DND-41 (cell line): ENCODE results near the gene MXD3.

Source experiments
- ATAC-seq: fragments of 200-7000 bp; cut with Tn5 transposase; 3 replicates; pipeline ENCODE4 v1.9.1; 2021; ENCODE audit warnings: low read depth; ENCODE audit not compliant: insufficient read depth
- DNase-seq: peaks from one replicate; pipeline ENCODE4 v3.0.0-alpha.2; 2020
- H2AFZ ChIP-seq: 2 replicates; pipeline ENCODE4 v1.6.0; 2012; ENCODE audit warnings: low read depth, low read length
- H3K27ac ChIP-seq: 2 replicates; pipeline ENCODE4 v1.5.1; 2012; ENCODE audit warnings: low read length, inconsistent platforms
- H3K27me3 ChIP-seq: fragments of 200-600 bp; sonication (generic); 2 replicates; pipeline ENCODE4 v1.6.0; 2012; ENCODE audit warnings: low read length, mild to moderate bottlenecking, inconsistent platforms; ENCODE audit not compliant: insufficient read depth, poor library complexity
- H3K36me3 ChIP-seq: 2 replicates; pipeline ENCODE4 v1.5.1; 2012; ENCODE audit warnings: low read length, inconsistent platforms; ENCODE audit not compliant: insufficient read depth
- H3K4me1 ChIP-seq: 2 replicates; pipeline ENCODE4 v1.5.1; 2012; ENCODE audit warnings: mild to moderate bottlenecking, low read length; ENCODE audit not compliant: insufficient read depth
- H3K4me2 ChIP-seq: 2 replicates; pipeline ENCODE4 v1.6.0; 2012; ENCODE audit warnings: mild to moderate bottlenecking, moderate library complexity, low read length, inconsistent platforms; ENCODE audit not compliant: insufficient read depth
- H3K4me3 ChIP-seq, 2 experiments: fragments of 200-600 bp in 1 of 2; shearing (Covaris generic) in 1 of 2; 2 replicates each; pipeline ENCODE4 v1.5.1; 2012 to 2016; ENCODE audit warnings: inconsistent platforms in 2 of 2, low read length in 2 of 2, mild to moderate bottlenecking in 2 of 2, low read depth in 1 of 2, moderate library complexity in 1 of 2
- H3K79me2 ChIP-seq: 2 replicates; pipeline ENCODE4 v1.6.0; 2012; ENCODE audit warnings: low read length, inconsistent platforms; ENCODE audit not compliant: insufficient read depth
- H3K9ac ChIP-seq: 2 replicates; pipeline ENCODE4 v1.6.0; 2012; ENCODE audit warnings: low read depth, mild to moderate bottlenecking, inconsistent platforms, low read length, moderate library complexity
- H3K9me3 ChIP-seq: 2 replicates; pipeline ENCODE4 v1.5.1; 2012; ENCODE audit warnings: low read length, moderate library complexity, mild to moderate bottlenecking, inconsistent platforms; ENCODE audit not compliant: insufficient read depth, severe bottlenecking
- H4K20me1 ChIP-seq: 2 replicates; pipeline ENCODE4 v1.6.0; 2012; ENCODE audit warnings: low read length; ENCODE audit not compliant: insufficient read depth
- EZH2 ChIP-seq: IDR thresholded peaks from 3 replicates; pipeline ENCODE4 v1.6.1; 2012; ENCODE audit warnings: borderline replicate concordance, low read depth, mild to moderate bottlenecking, moderate library complexity, low read length, inconsistent platforms; ENCODE audit not compliant: severe bottlenecking
- TF ChIP-seq, protein P1 (sequence below): IDR thresholded peaks from 2 replicates; pipeline ENCODE4 v1.5.1; 2012; ENCODE audit warnings: borderline replicate concordance, low read length, moderate library complexity, mild to moderate bottlenecking; ENCODE audit not compliant: poor library complexity, severe bottlenecking; ENCODE audit errors: extremely low read depth

The MXD3 gene

DNA sequence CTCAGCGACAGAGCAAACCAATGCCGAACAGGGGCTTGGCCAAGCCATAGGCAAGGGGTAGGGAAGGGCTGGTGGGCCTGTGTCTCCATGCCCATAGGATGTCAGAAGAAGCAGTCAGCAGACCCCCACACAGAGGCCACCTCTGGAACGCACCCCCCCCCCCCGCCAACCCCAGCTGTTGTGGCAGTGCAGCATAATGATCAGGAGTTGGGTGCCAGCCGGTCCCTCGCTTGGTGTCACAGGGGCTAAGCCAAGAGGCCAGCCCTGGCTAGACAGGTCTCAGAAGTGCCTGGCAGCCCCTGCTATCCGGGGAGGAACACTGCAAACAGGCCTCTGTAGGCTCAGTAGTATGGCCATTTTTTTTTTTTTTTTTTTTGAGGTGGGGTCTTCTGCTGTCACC, 3.7 kb upstream of the MXD3 start:
- TF ChIP-seq, protein P1, sequence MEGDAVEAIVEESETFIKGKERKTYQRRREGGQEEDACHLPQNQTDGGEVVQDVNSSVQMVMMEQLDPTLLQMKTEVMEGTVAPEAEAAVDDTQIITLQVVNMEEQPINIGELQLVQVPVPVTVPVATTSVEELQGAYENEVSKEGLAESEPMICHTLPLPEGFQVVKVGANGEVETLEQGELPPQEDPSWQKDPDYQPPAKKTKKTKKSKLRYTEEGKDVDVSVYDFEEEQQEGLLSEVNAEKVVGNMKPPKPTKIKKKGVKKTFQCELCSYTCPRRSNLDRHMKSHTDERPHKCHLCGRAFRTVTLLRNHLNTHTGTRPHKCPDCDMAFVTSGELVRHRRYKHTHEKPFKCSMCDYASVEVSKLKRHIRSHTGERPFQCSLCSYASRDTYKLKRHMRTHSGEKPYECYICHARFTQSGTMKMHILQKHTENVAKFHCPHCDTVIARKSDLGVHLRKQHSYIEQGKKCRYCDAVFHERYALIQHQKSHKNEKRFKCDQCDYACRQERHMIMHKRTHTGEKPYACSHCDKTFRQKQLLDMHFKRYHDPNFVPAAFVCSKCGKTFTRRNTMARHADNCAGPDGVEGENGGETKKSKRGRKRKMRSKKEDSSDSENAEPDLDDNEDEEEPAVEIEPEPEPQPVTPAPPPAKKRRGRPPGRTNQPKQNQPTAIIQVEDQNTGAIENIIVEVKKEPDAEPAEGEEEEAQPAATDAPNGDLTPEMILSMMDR, result no peak
- TF ChIP-seq EZH2, result no peak
- peaks cover 18% of the 10 kb centered on the region for H3K36me3 ChIP-seq
- H3K4me2 ChIP-seq, result no peak overlapping the region
- no peak for DNase-seq
- no peak overlapping the region for H3K4me3 ChIP-seq
- H3K9me3 ChIP-seq, result no peaks in the 10 kb centered on the region
- H3K4me1 ChIP-seq, result peaks cover 29% of the 10 kb centered on the region
- H3K9ac ChIP-seq, result no peak overlapping the region
- H2AFZ ChIP-seq, result no peak overlapping the region
- H4K20me1 ChIP-seq, result peaks cover 14% of the 10 kb centered on the region
- H3K79me2 ChIP-seq, result peaks cover 27% of the 10 kb centered on the region
- H3K27ac ChIP-seq, result no peak overlapping the region
- no peaks in the 10 kb centered on the region for H3K27me3 ChIP-seq
- no peak for ATAC-seq

DNA sequence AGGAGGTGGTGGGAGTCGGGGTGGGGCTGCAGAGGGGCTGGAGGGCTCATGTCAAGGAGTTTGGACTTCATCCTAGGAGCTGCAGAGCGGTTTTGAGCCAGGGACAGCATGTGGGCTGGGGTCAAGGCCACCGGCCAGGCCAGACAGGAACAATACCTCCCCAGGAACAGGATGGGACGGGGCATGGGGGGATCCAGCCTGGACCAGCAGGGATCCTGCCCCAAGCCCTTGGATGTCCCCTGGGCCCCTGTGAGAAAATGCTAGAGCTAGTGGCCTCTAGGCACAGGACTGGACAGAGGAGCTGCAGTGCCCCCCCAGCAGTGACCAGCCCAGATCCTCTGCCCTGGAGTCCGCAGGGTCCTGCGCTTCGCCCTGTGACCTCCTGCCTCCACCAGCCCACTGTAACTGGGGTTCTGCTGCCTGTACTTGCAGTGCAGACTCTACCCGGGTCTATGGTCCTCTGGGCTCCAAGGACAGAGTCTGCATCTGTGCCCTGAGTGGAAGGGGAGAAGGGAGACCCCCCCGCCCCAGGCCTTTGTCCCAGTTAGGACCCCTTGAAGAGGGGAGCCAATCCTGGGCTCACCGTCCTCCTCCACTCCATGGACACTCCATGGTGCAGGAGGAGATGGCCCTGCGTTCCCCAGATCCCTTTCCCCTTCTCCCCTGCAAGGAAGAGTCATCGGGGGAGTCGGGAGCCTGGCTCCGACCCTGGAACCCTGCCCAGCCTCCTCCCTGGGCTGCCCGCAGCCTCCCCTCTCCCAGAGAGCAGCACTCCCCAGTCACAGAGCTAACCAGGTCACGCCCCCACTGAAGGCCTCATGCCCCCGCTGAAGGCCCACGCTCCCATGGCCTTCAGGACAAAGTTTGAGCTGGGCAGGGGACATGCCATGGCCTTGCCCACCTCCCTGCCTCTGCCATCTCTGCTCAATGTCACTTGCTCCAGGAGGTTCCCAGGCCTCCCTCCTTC, 3.0 kb upstream of the MXD3 start:
- Histone ChIP-seq H3K4me2 (peak overlapping the region; percentile 85; the same call in 1 of the 2 replicates), H3K79me2 (peaks cover 35% of the 10 kb centered on the region), H3K27me3 (no peaks in the 10 kb centered on the region), H3K4me3 (no peak overlapping the region), H3K9ac (0 out of 2 replicates have a peak overlapping the region, but pooled peaks have one; percentile 77), H3K9me3 (no peaks in the 10 kb centered on the region), H4K20me1 (peaks cover 21% of the 10 kb centered on the region), H3K27ac (no peak overlapping the region), H3K4me1 (peaks cover 36% of the 10 kb centered on the region), H3K36me3 (peaks cover 25% of the 10 kb centered on the region), H2AFZ (no peak overlapping the region)
- TF ChIP-seq EZH2, result no peak
- TF ChIP-seq, protein P1, result no peak
- DNase-seq (no peak), ATAC-seq (no peak)

DNA sequence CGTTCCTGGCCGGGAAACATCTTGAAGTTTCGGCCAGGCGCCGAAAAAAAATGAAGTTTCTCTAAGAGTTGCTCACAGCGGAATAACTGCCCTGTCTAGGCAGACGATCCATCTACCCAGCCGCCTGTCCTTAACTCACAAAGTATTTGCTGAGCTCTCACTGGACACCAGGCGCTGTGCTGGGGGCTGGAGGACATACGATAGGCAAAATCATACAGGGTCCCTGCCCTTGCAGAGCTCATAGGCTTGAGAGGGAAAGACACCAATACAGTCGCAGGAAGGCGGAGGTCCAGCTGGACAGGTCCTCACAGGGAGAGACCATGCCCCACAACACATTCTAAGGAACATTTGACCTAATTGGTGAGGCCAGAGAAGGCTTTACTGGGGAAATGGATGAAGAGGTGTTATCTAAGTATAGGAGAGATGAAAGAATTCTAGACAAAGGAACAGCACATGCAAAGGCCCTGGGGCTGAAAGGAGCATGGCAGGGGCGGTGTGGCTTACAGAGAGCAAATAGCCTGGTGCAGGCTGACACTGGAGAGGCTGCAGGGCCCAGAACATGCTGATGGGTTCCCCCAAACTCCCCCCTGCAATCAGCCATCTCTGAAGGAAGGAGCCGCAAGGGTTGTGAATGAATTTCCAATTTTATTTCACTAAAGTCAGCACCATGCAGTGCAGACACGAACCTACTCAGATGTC, 2.0 kb upstream of the MXD3 start:
- H4K20me1 ChIP-seq, result peaks cover 31% of the 10 kb centered on the region
- no peak overlapping the region for H2AFZ ChIP-seq
- peak overlapping the region; percentile 41; the same call in 1 of the 2 replicates for H3K27ac ChIP-seq
- H3K4me2 ChIP-seq, result peak overlapping the region; percentile 85
- no peaks in the 10 kb centered on the region for H3K27me3 ChIP-seq
- H3K4me3 ChIP-seq, result peak overlapping the region in 1 of 2 experiments; percentile 65; a peak in 2 of 4 replicates
- peaks cover 32% of the 10 kb centered on the region for H3K36me3 ChIP-seq
- ATAC-seq (no peak), DNase-seq (no peak)
- H3K9ac ChIP-seq, result peak overlapping the region; percentile 77
- peaks cover 46% of the 10 kb centered on the region for H3K4me1 ChIP-seq
- no peak for TF ChIP-seq EZH2
- TF ChIP-seq, protein P1, result no peak
- peaks cover 44% of the 10 kb centered on the region for H3K79me2 ChIP-seq
- no peaks in the 10 kb centered on the region for H3K9me3 ChIP-seq
